Transverse colon (tissue), 4 donors: Measurements from ENCODE around the gene NBEAL2.

Source experiments
- EP300 ChIP-seq: sonication (generic); formaldehyde crosslinking; IDR thresholded peaks from one replicate; pipeline ENCODE4 v1.6.1; 2017; ENCODE audit warnings: antibody characterized with exemption, low read depth
- POLR2A ChIP-seq: fragments of 450-650 bp; IDR thresholded peaks from one replicate; pipeline ENCODE4 v1.6.1; 2016; ENCODE audit warnings: antibody characterized with exemption, mild to moderate bottlenecking, moderate library complexity
- POLR2AphosphoS5 ChIP-seq, 3 donors: sonication (generic); formaldehyde crosslinking; IDR thresholded peaks; one replicate each; pipeline ENCODE4 v1.6.1; 2016; ENCODE audit warnings: antibody characterized with exemption in 3 of 3
- TF ChIP-seq, protein P1 (sequence below), 5 experiments: fragments of 200-600 bp in 3 of 5; fragments of 450-650 bp in 2 of 5; sonication (generic) in 3 of 5; IDR thresholded peaks; 1 replicate in 2 of 5; 2 replicates in 3 of 5; pipeline ENCODE4 v1.5.1; 2016 to 2017; ENCODE audit warnings: antibody characterized with exemption in 5 of 5, inconsistent platforms in 3 of 5, mild to moderate bottlenecking in 2 of 5, moderate library complexity in 1 of 5

- TF ChIP-seq, protein P1, sequence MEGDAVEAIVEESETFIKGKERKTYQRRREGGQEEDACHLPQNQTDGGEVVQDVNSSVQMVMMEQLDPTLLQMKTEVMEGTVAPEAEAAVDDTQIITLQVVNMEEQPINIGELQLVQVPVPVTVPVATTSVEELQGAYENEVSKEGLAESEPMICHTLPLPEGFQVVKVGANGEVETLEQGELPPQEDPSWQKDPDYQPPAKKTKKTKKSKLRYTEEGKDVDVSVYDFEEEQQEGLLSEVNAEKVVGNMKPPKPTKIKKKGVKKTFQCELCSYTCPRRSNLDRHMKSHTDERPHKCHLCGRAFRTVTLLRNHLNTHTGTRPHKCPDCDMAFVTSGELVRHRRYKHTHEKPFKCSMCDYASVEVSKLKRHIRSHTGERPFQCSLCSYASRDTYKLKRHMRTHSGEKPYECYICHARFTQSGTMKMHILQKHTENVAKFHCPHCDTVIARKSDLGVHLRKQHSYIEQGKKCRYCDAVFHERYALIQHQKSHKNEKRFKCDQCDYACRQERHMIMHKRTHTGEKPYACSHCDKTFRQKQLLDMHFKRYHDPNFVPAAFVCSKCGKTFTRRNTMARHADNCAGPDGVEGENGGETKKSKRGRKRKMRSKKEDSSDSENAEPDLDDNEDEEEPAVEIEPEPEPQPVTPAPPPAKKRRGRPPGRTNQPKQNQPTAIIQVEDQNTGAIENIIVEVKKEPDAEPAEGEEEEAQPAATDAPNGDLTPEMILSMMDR (IDR thresholded peaks at IDR 0.05), result no peak
- TF ChIP-seq POLR2AphosphoS5 (IDR thresholded peaks at IDR 0.05) (no peak), EP300 (no peak), POLR2A (no peak)
Measured at GRCh38 chr3:46953234-46954010, 26.0 kb upstream of the NBEAL2 start.
